Effector memory CD8-positive, alpha-beta T cell (primary cell): ENCODE measurements around the gene HERC2.
A peak's percentile ranks its signal among the peaks of the same experiment; 100 is the strongest.
"Not testable (repeated sequence)": the region's sequence is repeated elsewhere in the genome, so short reads cannot be mapped to it uniquely, and the experiment has no call there.

ENCODE experiments used
- ATAC-seq: fragments of 150-1000 bp; cut with Tn5 transposase; replicated peaks from 2 replicates; pipeline ENCODE4 v1.10.0; 2021; ENCODE audit warnings: mild to moderate bottlenecking, moderate library complexity
- DNase-seq, 3 experiments: peaks; one replicate each; pipeline ENCODE4 v3.0.0; 2021
- H3K27ac Mint-ChIP-seq, 2 donors: one replicate each; pipeline ENCODE4 v1.8.0; 2022; ENCODE audit warnings: mild to moderate bottlenecking in 2 of 2, mixed read lengths in 2 of 2, moderate library complexity in 2 of 2
- H3K27me3 Mint-ChIP-seq, 2 donors: one replicate each; pipeline ENCODE4 v1.8.0; 2022; ENCODE audit warnings: mixed read lengths in 2 of 2
- H3K36me3 Mint-ChIP-seq: one replicate; pipeline ENCODE4 v1.8.0; 2022; ENCODE audit warnings: mild to moderate bottlenecking, moderate library complexity, mixed read lengths; ENCODE audit not compliant: insufficient read depth
- H3K4me1 Mint-ChIP-seq, 2 donors: one replicate each; pipeline ENCODE4 v1.8.0; 2022; ENCODE audit warnings: low read depth in 2 of 2, mixed read lengths in 2 of 2
- H3K4me3 Mint-ChIP-seq, 2 donors: one replicate each; pipeline ENCODE4 v1.8.0; 2022; ENCODE audit warnings: mild to moderate bottlenecking in 2 of 2, mixed read lengths in 2 of 2, moderate library complexity in 2 of 2
- H3K9me3 Mint-ChIP-seq, 2 donors: one replicate each; pipeline ENCODE4 v1.8.0; 2022; ENCODE audit warnings: mixed read lengths in 2 of 2

HERC2 gene

GRCh38 chr15:28228096-28228495 lies 93.9 kb downstream of the HERC2 start:
- Mint-ChIP-seq H3K9me3 (no peaks in the 10 kb centered on the region), H3K27ac (no peak overlapping the region), H3K36me3 (peaks cover 56% of the 10 kb centered on the region), H3K4me3 (no peak overlapping the region), H3K4me1 (no peaks in the 10 kb centered on the region), H3K27me3 (no peaks in the 10 kb centered on the region)
- DNase-seq (no peak), ATAC-seq (no peak)

- DNase-seq, H3K4me3 Mint-ChIP-seq, H3K27me3 Mint-ChIP-seq, H3K9me3 Mint-ChIP-seq, H3K4me1 Mint-ChIP-seq, ATAC-seq, H3K27ac Mint-ChIP-seq: not testable (repeated sequence)
- peaks cover 48% of the 10 kb centered on the region for H3K36me3 Mint-ChIP-seq
Observed at GRCh38 chr15:28227303-28227702, 94.7 kb downstream of the HERC2 start.

GRCh38 chr15:28222612-28223011 lies 99.4 kb downstream of the HERC2 start:
- not testable (repeated sequence) for H3K4me3 Mint-ChIP-seq, H3K27ac Mint-ChIP-seq, ATAC-seq, H3K27me3 Mint-ChIP-seq, DNase-seq, H3K9me3 Mint-ChIP-seq, H3K4me1 Mint-ChIP-seq
- peaks cover 40% of the 10 kb centered on the region for H3K36me3 Mint-ChIP-seq

GRCh38 chr15:28221696-28222095 lies 100.3 kb downstream of the HERC2 start:
- H3K36me3 Mint-ChIP-seq, result peaks cover 34% of the 10 kb centered on the region
- H3K4me1 Mint-ChIP-seq, H3K27ac Mint-ChIP-seq, DNase-seq, ATAC-seq, H3K27me3 Mint-ChIP-seq, H3K4me3 Mint-ChIP-seq, H3K9me3 Mint-ChIP-seq: not testable (repeated sequence)

GRCh38 chr15:28219116-28219515 lies 102.9 kb downstream of the HERC2 start:
- Mint-ChIP-seq H3K27me3 (no peaks in the 10 kb centered on the region), H3K27ac (no peak overlapping the region), H3K4me3 (no peak overlapping the region), H3K4me1 (no peaks in the 10 kb centered on the region), H3K9me3 (no peaks in the 10 kb centered on the region), H3K36me3 (peaks cover 24% of the 10 kb centered on the region)
- no peak for DNase-seq
- no peak for ATAC-seq

GRCh38 chr15:28216946-28217546 lies 104.9 kb downstream of the HERC2 start:
- not testable (repeated sequence) for H3K9me3 Mint-ChIP-seq, DNase-seq, ATAC-seq, H3K4me1 Mint-ChIP-seq, H3K27ac Mint-ChIP-seq, H3K4me3 Mint-ChIP-seq, H3K27me3 Mint-ChIP-seq
- peaks cover 24% of the 10 kb centered on the region for H3K36me3 Mint-ChIP-seq

- not testable (repeated sequence) for H3K9me3 Mint-ChIP-seq, H3K27ac Mint-ChIP-seq, H3K4me3 Mint-ChIP-seq, H3K27me3 Mint-ChIP-seq, H3K4me1 Mint-ChIP-seq, DNase-seq, ATAC-seq
- peaks cover 23% of the 10 kb centered on the region for H3K36me3 Mint-ChIP-seq
Observed at GRCh38 chr15:28215521-28215920, 106.5 kb downstream of the HERC2 start.

- H3K36me3 Mint-ChIP-seq, result peaks cover 14% of the 10 kb centered on the region
- H3K4me3 Mint-ChIP-seq, H3K27ac Mint-ChIP-seq, DNase-seq, H3K27me3 Mint-ChIP-seq, H3K9me3 Mint-ChIP-seq, H3K4me1 Mint-ChIP-seq, ATAC-seq: not testable (repeated sequence)
Observed at GRCh38 chr15:28214006-28214790, 107.8 kb downstream of the HERC2 start.

- H3K27ac Mint-ChIP-seq, H3K27me3 Mint-ChIP-seq, H3K4me3 Mint-ChIP-seq, H3K4me1 Mint-ChIP-seq, ATAC-seq, H3K9me3 Mint-ChIP-seq, DNase-seq: not testable (repeated sequence)
- peaks cover 13% of the 10 kb centered on the region for H3K36me3 Mint-ChIP-seq
Observed at GRCh38 chr15:28213393-28213792, 108.6 kb downstream of the HERC2 start.

GRCh38 chr15:28208583-28208982 lies 113.4 kb downstream of the HERC2 start:
- Mint-ChIP-seq H3K36me3 (peaks cover 20% of the 10 kb centered on the region), H3K9me3 (no peaks in the 10 kb centered on the region), H3K27ac (peak overlapping the region in 1 of 2 donors; percentile 52), H3K4me3 (no peak overlapping the region), H3K4me1 (peaks cover 3% of the 10 kb centered on the region in 2 donors), H3K27me3 (no peaks in the 10 kb centered on the region)
- ATAC-seq (no peak), DNase-seq (no peak)

GRCh38 chr15:28205640-28206039 lies 116.3 kb downstream of the HERC2 start:
- H3K27ac Mint-ChIP-seq, H3K9me3 Mint-ChIP-seq, H3K27me3 Mint-ChIP-seq, ATAC-seq, H3K4me3 Mint-ChIP-seq, DNase-seq, H3K4me1 Mint-ChIP-seq: not testable (repeated sequence)
- H3K36me3 Mint-ChIP-seq, result peaks cover 27% of the 10 kb centered on the region

- H3K4me3 Mint-ChIP-seq, H3K27me3 Mint-ChIP-seq, H3K4me1 Mint-ChIP-seq, H3K9me3 Mint-ChIP-seq, ATAC-seq, DNase-seq: not testable (repeated sequence)
- Mint-ChIP-seq H3K36me3 (peaks cover 27% of the 10 kb centered on the region), H3K27ac (peak overlapping the region in 1 of 2 donors; percentile 29)
Observed at GRCh38 chr15:28203055-28203828, 118.7 kb downstream of the HERC2 start.

GRCh38 chr15:28202124-28202523 lies 119.9 kb downstream of the HERC2 start:
- not testable (repeated sequence) for H3K27ac Mint-ChIP-seq, H3K9me3 Mint-ChIP-seq, H3K27me3 Mint-ChIP-seq, ATAC-seq, H3K4me1 Mint-ChIP-seq, H3K4me3 Mint-ChIP-seq, DNase-seq
- peaks cover 30% of the 10 kb centered on the region for H3K36me3 Mint-ChIP-seq
